Measurements from ENCODE around the gene PSIP1.

Gene PSIP1

GRCh38 chr9:15512889-15513288 is 2.1 kb upstream of the PSIP1 start:
- Histone ChIP-seq H3K4me2 (no peak overlapping the region), H3K9ac (no peak overlapping the region), H2AFZ (ENCODE audit: low read depth) (no peak overlapping the region)

GRCh38 chr9:15512204-15512603 is 1.4 kb upstream of the PSIP1 start:
- no peak overlapping the region for H3K4me3 ChIP-seq (IDR thresholded peaks at IDR 0.05; ENCODE audit: insufficient read depth, low read depth, low read length)
- H3K4me1 ChIP-seq (ENCODE audit: low read depth, poor library complexity, severe bottlenecking) = peaks cover 41% of the 10 kb centered on the region
- peaks cover 6% of the 10 kb centered on the region; the same call in 1 of the 2 replicates for H4K20me1 ChIP-seq (ENCODE audit: insufficient read depth)
- H3K27me3 ChIP-seq (ENCODE audit: insufficient read depth, low read depth) = no peaks in the 10 kb centered on the region
- no peaks in the 10 kb centered on the region for H3K36me3 ChIP-seq (ENCODE audit: insufficient read depth)
- 0 out of 2 replicates have a peak overlapping the region, but pooled peaks have one; percentile 89 for H3K27ac ChIP-seq
- no peak for TF ChIP-seq CTCF (conservative IDR thresholded peaks at IDR 0.05; ENCODE audit: low read depth, low read length)
- H3K79me2 ChIP-seq (ENCODE audit: insufficient read depth, low read depth) = peaks cover 23% of the 10 kb centered on the region
- peak overlapping the region; percentile 65; the same call in 1 of the 2 replicates for H3K4me2 ChIP-seq
- H3K9ac ChIP-seq = peak overlapping the region; percentile 82; the same call in 1 of the 2 replicates
- no peak overlapping the region for H2AFZ ChIP-seq (ENCODE audit: low read depth)

More at GRCh38 chr9:15512889-15513288, 2.1 kb upstream of the PSIP1 start:
- Histone ChIP-seq H4K20me1 (ENCODE audit: insufficient read depth) (peaks cover 6% of the 10 kb centered on the region; the same call in 1 of the 2 replicates), H3K4me1 (ENCODE audit: low read depth, poor library complexity, severe bottlenecking) (peaks cover 41% of the 10 kb centered on the region), H3K27ac (no peak overlapping the region), H3K36me3 (ENCODE audit: insufficient read depth) (no peaks in the 10 kb centered on the region), H3K27me3 (ENCODE audit: insufficient read depth, low read depth) (no peaks in the 10 kb centered on the region), H3K79me2 (ENCODE audit: insufficient read depth, low read depth) (peaks cover 20% of the 10 kb centered on the region), H3K4me3 (IDR thresholded peaks at IDR 0.05; ENCODE audit: insufficient read depth, low read depth, low read length) (no peak overlapping the region)
- TF ChIP-seq CTCF (conservative IDR thresholded peaks at IDR 0.05; ENCODE audit: low read depth, low read length) = no peak

- TF ChIP-seq CTCF (conservative IDR thresholded peaks at IDR 0.05; ENCODE audit: low read depth, low read length) = no peak
- Histone ChIP-seq H3K27me3 (ENCODE audit: insufficient read depth, low read depth) (no peaks in the 10 kb centered on the region), H2AFZ (ENCODE audit: low read depth) (peak overlapping the region; percentile 57; the same call in 1 of the 2 replicates), H3K4me1 (ENCODE audit: low read depth, poor library complexity, severe bottlenecking) (peaks cover 41% of the 10 kb centered on the region), H4K20me1 (ENCODE audit: insufficient read depth) (peaks cover 6% of the 10 kb centered on the region; the same call in 1 of the 2 replicates), H3K4me3 (IDR thresholded peaks at IDR 0.05; ENCODE audit: insufficient read depth, low read depth, low read length) (no peak overlapping the region), H3K9ac (peak overlapping the region; percentile 82), H3K36me3 (ENCODE audit: insufficient read depth) (0 out of 2 replicates have a peak, but pooled peaks cover 5% of the 10 kb centered on the region), H3K79me2 (ENCODE audit: insufficient read depth, low read depth) (peaks cover 23% of the 10 kb centered on the region), H3K27ac (peak overlapping the region; percentile 89), H3K4me2 (peak overlapping the region; percentile 97)
Measured at GRCh38 chr9:15509931-15510788, 610 bp downstream of the PSIP1 start.

- H3K27ac ChIP-seq = no peak overlapping the region
- H3K36me3 ChIP-seq (ENCODE audit: insufficient read depth) = 0 out of 2 replicates have a peak, but pooled peaks cover 5% of the 10 kb centered on the region
- H3K9ac ChIP-seq = no peak overlapping the region
- no peak overlapping the region for H2AFZ ChIP-seq (ENCODE audit: low read depth)
- H3K4me2 ChIP-seq = no peak overlapping the region
- no peak for TF ChIP-seq CTCF (conservative IDR thresholded peaks at IDR 0.05; ENCODE audit: low read depth, low read length)
- no peaks in the 10 kb centered on the region for H3K27me3 ChIP-seq (ENCODE audit: insufficient read depth, low read depth)
- H3K4me1 ChIP-seq (ENCODE audit: low read depth, poor library complexity, severe bottlenecking) = peaks cover 16% of the 10 kb centered on the region
- peaks cover 32% of the 10 kb centered on the region for H3K79me2 ChIP-seq (ENCODE audit: insufficient read depth, low read depth)
- H3K4me3 ChIP-seq (IDR thresholded peaks at IDR 0.05; ENCODE audit: insufficient read depth, low read depth, low read length) = no peak overlapping the region
- peaks cover 9% of the 10 kb centered on the region; the same call in 1 of the 2 replicates for H4K20me1 ChIP-seq (ENCODE audit: insufficient read depth)
Measured at GRCh38 chr9:15505921-15506320, 4.8 kb downstream of the PSIP1 start.

Data from KMS-11 (cell line).